Ovary (tissue), 3 donors: ENCODE results near the gene VDAC2.

Experiments used
- POLR2A ChIP-seq: fragments of 450-650 bp; IDR thresholded peaks from one replicate; pipeline ENCODE4 v1.6.1; 2017; ENCODE audit warnings: antibody characterized with exemption, mild to moderate bottlenecking, moderate library complexity
- TF ChIP-seq, protein P1 (sequence below), 3 donors: fragments of 450-650 bp in 2 of 3; fragments of 200-600 bp in 1 of 3; IDR thresholded peaks; one replicate each; pipeline versions ENCODE4 v1.5.1 to v1.8.0; 2016 to 2022; ENCODE audit warnings: antibody characterized with exemption in 3 of 3, mild to moderate bottlenecking in 1 of 3
- donor health status: DM: no; HTN: no; CAD: no.

DNA sequence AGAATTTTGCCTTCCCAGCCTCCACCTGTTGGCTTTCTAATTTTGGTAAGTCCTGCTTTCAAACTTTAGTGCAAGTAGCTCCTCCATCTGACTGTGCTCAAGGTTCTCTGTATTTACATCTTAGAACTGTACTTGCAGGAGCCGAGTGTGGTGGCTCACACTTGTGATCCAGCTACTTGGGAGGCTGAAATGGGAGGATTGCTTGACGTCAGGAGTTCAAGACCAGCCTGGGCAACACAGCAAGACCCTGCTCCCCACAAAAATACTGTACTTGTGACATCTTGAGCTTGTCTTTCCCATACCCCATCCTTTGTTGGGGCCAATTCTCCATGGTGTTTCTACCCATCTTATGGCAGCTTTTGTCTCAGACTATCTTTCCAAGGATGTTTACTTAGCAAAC lies 4.7 kb upstream of the VDAC2 start:
- TF ChIP-seq, protein P1, sequence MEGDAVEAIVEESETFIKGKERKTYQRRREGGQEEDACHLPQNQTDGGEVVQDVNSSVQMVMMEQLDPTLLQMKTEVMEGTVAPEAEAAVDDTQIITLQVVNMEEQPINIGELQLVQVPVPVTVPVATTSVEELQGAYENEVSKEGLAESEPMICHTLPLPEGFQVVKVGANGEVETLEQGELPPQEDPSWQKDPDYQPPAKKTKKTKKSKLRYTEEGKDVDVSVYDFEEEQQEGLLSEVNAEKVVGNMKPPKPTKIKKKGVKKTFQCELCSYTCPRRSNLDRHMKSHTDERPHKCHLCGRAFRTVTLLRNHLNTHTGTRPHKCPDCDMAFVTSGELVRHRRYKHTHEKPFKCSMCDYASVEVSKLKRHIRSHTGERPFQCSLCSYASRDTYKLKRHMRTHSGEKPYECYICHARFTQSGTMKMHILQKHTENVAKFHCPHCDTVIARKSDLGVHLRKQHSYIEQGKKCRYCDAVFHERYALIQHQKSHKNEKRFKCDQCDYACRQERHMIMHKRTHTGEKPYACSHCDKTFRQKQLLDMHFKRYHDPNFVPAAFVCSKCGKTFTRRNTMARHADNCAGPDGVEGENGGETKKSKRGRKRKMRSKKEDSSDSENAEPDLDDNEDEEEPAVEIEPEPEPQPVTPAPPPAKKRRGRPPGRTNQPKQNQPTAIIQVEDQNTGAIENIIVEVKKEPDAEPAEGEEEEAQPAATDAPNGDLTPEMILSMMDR (IDR thresholded peaks at IDR 0.05): no peak
- TF ChIP-seq POLR2A: no peak
